NCI-H2196 (cell line): Measurements from ENCODE around the gene CCNJL.
A peak's percentile ranks its signal among the peaks of the same experiment; 100 is the strongest.

Experiments
- DNase-seq: peaks from one replicate; lab custom pipeline; 2025; ENCODE audit not compliant: unreplicated experiment; lab: John Stamatoyannopoulos, UW

CCNJL gene

GRCh38 chr5:160230686-160231527 is 81.5 kb downstream of the CCNJL start:
- DNase-seq: peak; percentile 31

DNA sequence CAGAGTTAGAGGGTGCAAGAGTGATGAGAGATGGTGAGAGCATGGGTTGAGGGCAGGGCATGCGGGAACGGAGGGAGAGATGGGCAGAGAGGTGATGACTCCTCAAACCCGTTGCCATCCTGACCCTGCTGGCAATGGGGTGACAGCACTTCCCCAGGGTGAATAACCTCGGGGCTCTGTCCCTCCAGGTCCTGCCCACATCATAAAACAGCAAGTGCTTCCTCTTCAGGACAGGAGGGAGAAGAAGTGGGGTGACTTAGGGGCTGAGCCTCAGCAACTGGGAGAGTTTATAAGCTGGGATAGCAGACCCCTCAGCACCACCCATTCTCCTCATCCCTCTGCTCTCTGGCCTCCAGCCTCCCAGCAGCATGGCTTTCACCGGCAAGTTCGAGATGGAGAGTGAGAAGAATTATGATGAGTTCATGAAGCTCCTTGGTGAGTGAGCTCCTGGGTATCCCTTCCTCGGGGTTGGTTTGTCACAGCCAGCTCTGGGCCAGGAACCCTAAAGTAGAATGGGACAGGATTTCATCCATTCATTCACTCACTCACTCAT is 83.1 kb downstream of the CCNJL start, which contains the start of gene FABP6:
Gene FABP6, plus strand, starts transcription at position 317 of the 553 bp plus-strand sequence. Its CDS starts 52 bp downstream, at position 369.
- DNase-seq: no peak

DNA sequence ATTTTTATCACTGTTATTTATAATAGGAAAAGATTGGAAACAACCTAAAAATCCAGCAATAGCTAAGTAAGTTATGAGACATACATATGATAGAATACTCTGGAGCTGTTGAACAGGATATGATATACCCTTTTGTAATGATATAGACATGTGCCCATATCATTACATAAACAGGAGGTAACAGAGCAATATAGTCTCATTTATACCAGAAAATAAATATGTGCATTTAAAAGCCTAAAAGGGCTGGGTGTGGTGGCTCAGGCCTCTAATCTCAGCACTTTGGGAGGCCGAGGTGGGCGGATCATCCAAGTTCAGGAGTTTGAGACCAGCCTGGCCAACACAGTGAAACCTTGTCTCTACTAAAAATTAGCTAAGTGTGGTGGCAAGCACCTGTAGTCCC is 85.4 kb downstream of the CCNJL start:
- DNase-seq: no peak

- no peak for DNase-seq
These were observed 91.3 kb downstream of the CCNJL start for GRCh38 chr5:160221082-160221481.

DNA sequence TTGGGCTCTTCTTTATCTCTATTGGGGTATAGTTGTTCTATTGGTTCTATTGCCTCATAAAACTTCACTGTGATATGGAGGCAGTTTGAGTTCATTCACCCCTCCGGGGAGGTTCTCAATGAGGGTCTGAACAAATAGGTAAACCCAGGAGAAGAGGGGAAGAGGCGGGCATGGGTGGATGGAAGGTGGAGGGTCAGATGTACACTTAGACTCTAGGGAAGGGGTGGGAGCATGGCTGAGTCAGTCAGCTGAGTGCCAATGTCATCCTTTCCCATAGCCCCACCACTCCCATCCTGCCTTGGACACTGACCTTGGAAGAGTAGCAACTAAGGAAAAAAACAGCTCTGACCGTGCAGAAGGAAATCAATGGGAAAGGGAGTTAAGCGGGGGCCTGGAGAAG is 93.0 kb downstream of the CCNJL start:
- DNase-seq: no peak

DNA sequence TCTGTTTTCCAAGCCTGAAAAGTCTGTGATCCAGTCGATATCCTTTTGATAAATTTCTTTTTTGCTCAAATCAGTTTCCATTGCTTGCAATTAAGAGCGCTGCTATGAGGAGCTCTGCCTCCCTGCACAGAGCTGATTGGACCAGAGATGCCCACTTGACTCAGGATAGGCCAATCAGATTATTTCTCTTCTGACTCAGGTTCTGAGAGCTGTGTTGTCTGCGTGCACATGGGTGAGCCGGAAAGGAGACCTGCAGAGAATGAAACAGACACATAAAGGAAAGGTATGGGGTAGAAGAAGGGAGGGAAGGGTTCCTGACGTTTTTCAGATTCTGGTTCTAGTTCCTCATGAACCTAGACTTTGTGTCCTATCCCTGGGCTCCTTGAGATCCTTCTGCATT is 98.8 kb downstream of the CCNJL start:
- DNase-seq: peak; percentile 56

- no peak for DNase-seq
These were observed 101.0 kb downstream of the CCNJL start for GRCh38 chr5:160211352-160211751.

- no peak for DNase-seq
These were observed 101.8 kb downstream of the CCNJL start for GRCh38 chr5:160210606-160211005.

- no peak for DNase-seq
These were observed 102.4 kb downstream of the CCNJL start for GRCh38 chr5:160209917-160210316.

DNA sequence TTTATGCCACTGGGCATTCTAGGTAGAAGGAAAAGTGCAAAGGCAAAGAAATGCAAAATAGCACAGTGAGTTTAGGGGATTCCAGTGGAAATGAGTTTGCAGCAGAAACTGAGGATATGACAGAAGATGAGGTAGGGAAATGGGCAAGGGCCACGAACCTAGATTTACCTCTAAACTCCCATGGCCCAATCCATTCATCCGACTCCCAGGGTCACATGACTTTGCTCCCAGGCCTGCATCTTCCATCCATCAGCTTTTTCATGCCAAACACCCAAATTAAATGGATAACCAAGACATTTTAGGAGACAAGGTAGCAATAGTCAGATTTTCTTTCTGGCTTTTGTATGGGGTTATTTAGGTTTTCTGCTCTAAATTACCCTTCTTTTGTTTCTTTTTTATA is 105.3 kb downstream of the CCNJL start:
- no peak for DNase-seq
